H9 (cell line): ENCODE measurements around the gene RSAD1. TPM values are rescaled to one million over a fixed set of nuclear protein-coding genes. Genes with fewer than 3 reads are reported as not detected.

ENCODE experiments used
- DNase-seq: peaks from one replicate; pipeline ENCODE4 v3.0.0-alpha.2; 2017
- H2AFZ ChIP-seq: one replicate; pipeline ENCODE4 v1.6.1; 2013; ENCODE audit warnings: mild to moderate bottlenecking, low read length, control low read depth, moderate library complexity
- H2AK5ac ChIP-seq: 2 replicates; pipeline ENCODE4 v1.6.1; 2013; ENCODE audit warnings: low read length, control low read depth, mixed read lengths; ENCODE audit not compliant: insufficient read length
- H2BK120ac ChIP-seq: one replicate; pipeline ENCODE4 v1.6.1; 2013; ENCODE audit warnings: low read depth, mild to moderate bottlenecking, low read length, control low read depth, inconsistent platforms; ENCODE audit not compliant: poor library complexity, severe bottlenecking
- H2BK12ac ChIP-seq: 2 replicates; pipeline ENCODE4 v1.6.1; 2013; ENCODE audit warnings: low read length, control low read depth, mixed read lengths, low read depth; ENCODE audit not compliant: insufficient read length
- H2BK15ac ChIP-seq: 2 replicates; pipeline ENCODE4 v1.6.1; 2013; ENCODE audit warnings: low read depth, low read length, control low read depth
- H2BK20ac ChIP-seq: one replicate; pipeline ENCODE4 v1.6.1; 2013; ENCODE audit warnings: low read depth, mild to moderate bottlenecking, low read length, control low read depth, inconsistent platforms; ENCODE audit not compliant: poor library complexity, severe bottlenecking
- H2BK5ac ChIP-seq: 2 replicates; pipeline ENCODE4 v1.6.1; 2013; ENCODE audit warnings: low read length, control low read depth, mixed read lengths; ENCODE audit not compliant: insufficient read length
- H3K14ac ChIP-seq: 2 replicates; pipeline ENCODE4 v1.6.1; 2013; ENCODE audit warnings: low read length, control low read depth; ENCODE audit not compliant: insufficient read depth
- H3K18ac ChIP-seq: 2 replicates; pipeline ENCODE4 v1.6.1; 2013; ENCODE audit warnings: low read depth, mild to moderate bottlenecking, mixed read lengths, low read length, control low read depth; ENCODE audit not compliant: insufficient read length
- H3K23ac ChIP-seq: 2 replicates; pipeline ENCODE4 v1.6.1; 2013; ENCODE audit warnings: low read length, control low read depth, mixed read lengths, low read depth; ENCODE audit not compliant: insufficient read length
- H3K23me2 ChIP-seq: 2 replicates; pipeline ENCODE4 v1.6.1; 2013; ENCODE audit warnings: low read depth, mild to moderate bottlenecking, mixed read lengths, low read length, control low read depth; ENCODE audit not compliant: insufficient read length, poor library complexity, severe bottlenecking
- H3K27ac ChIP-seq: 2 replicates; pipeline ENCODE4 v1.5.1; 2013; ENCODE audit warnings: low read length, control low read depth, mixed read lengths, low read depth; ENCODE audit not compliant: insufficient read length
- H3K27me3 ChIP-seq: 2 replicates; pipeline ENCODE4 v1.6.1; 2013; ENCODE audit warnings: low read length, control low read depth, inconsistent platforms; ENCODE audit not compliant: insufficient read depth
- H3K4ac ChIP-seq: 2 replicates; pipeline ENCODE4 v1.6.1; 2013; ENCODE audit warnings: low read depth, mild to moderate bottlenecking, control low read depth, inconsistent platforms, low read length, moderate library complexity
- H3K4me1 ChIP-seq: 2 replicates; pipeline ENCODE4 v1.6.1; 2013; ENCODE audit warnings: low read length, control low read depth, inconsistent platforms; ENCODE audit not compliant: insufficient read depth
- H3K4me2 ChIP-seq: 2 replicates; pipeline ENCODE4 v1.6.1; 2013; ENCODE audit warnings: low read length, control low read depth, mixed read lengths; ENCODE audit not compliant: insufficient read length, insufficient read depth
- H3K56ac ChIP-seq: 2 replicates; pipeline ENCODE4 v1.6.1; 2013; ENCODE audit warnings: low read depth, mild to moderate bottlenecking, mixed read lengths, low read length, control low read depth; ENCODE audit not compliant: insufficient read length
- H3K79me1 ChIP-seq: 2 replicates; pipeline ENCODE4 v1.6.1; 2013; ENCODE audit warnings: low read depth, mild to moderate bottlenecking, moderate library complexity, low read length, control low read depth, inconsistent platforms; ENCODE audit not compliant: insufficient read depth, poor library complexity, severe bottlenecking
- H3K79me2 ChIP-seq: 2 replicates; pipeline ENCODE4 v1.6.1; 2013; ENCODE audit warnings: low read length, control low read depth, inconsistent platforms; ENCODE audit not compliant: insufficient read depth
- H3K9ac ChIP-seq: 2 replicates; pipeline ENCODE4 v1.6.1; 2013; ENCODE audit warnings: low read length, control low read depth, mixed read lengths; ENCODE audit not compliant: insufficient read length; ENCODE audit errors: extremely low read depth
- H3K9me3 ChIP-seq: one replicate; pipeline ENCODE4 v1.6.1; 2013; ENCODE audit warnings: low read depth, low read length, inconsistent platforms; ENCODE audit not compliant: control insufficient read depth
- H3T11ph ChIP-seq: one replicate; pipeline ENCODE4 v1.6.1; 2013; ENCODE audit warnings: mild to moderate bottlenecking, low read length, control low read depth, inconsistent platforms
- H4K20me1 ChIP-seq: one replicate; pipeline ENCODE4 v1.6.1; 2013; ENCODE audit not compliant: control insufficient read depth, insufficient read length, insufficient read depth
- H4K5ac ChIP-seq: 2 replicates; pipeline ENCODE4 v1.6.1; 2013; ENCODE audit warnings: low read depth, mild to moderate bottlenecking, mixed read lengths, low read length, control low read depth; ENCODE audit not compliant: insufficient read length
- H4K8ac ChIP-seq: replicated peaks from 2 replicates; pipeline ENCODE4 v1.6.1; 2013; ENCODE audit warnings: low read length, control low read depth, mixed read lengths, low read depth; ENCODE audit not compliant: insufficient read length
- H4K91ac ChIP-seq: 2 replicates; pipeline ENCODE4 v1.6.1; 2013; ENCODE audit warnings: low read depth, mild to moderate bottlenecking, moderate library complexity, mixed read lengths, low read length, control low read depth; ENCODE audit not compliant: insufficient read length
- H3K27ac Mint-ChIP-seq, 3 experiments: 2 replicates in 2 of 3; 3 replicates in 1 of 3; pipeline ENCODE4 v1.8.0; 2020 to 2021; ENCODE audit warnings: mixed read lengths in 3 of 3, mild to moderate bottlenecking in 1 of 3, moderate library complexity in 1 of 3
- H3K27me3 Mint-ChIP-seq: 2 replicates; pipeline ENCODE4 v1.8.0; 2021; ENCODE audit warnings: low read depth, mild to moderate bottlenecking, moderate library complexity, mixed read lengths
- H3K36me3 Mint-ChIP-seq, 3 experiments: 2 replicates in 2 of 3; 3 replicates in 1 of 3; pipeline ENCODE4 v1.8.0; 2020 to 2021; ENCODE audit warnings: low read depth in 3 of 3, mixed read lengths in 3 of 3; ENCODE audit not compliant: insufficient read depth in 1 of 3
- H3K4me1 Mint-ChIP-seq, 2 experiments: 2 replicates each; pipeline ENCODE4 v1.8.0; 2020; ENCODE audit warnings: mixed read lengths in 2 of 2
- H3K4me3 Mint-ChIP-seq, 2 experiments: 2 replicates in 1 of 2; 3 replicates in 1 of 2; pipeline ENCODE4 v1.8.0; 2020 to 2021; ENCODE audit warnings: mild to moderate bottlenecking in 2 of 2, mixed read lengths in 2 of 2, moderate library complexity in 1 of 2
- H3K9me3 Mint-ChIP-seq, 2 experiments: 2 replicates in 1 of 2; 3 replicates in 1 of 2; pipeline ENCODE4 v1.8.0; 2020; ENCODE audit warnings: mild to moderate bottlenecking in 2 of 2, mixed read lengths in 2 of 2, moderate library complexity in 1 of 2
- CTCF ChIP-seq: fragments of 200-600 bp; sonication (generic); conservative IDR thresholded peaks from 3 replicates; pipeline ENCODE4 v1.8.0; 2021; ENCODE audit warnings: antibody characterized with exemption, mild to moderate bottlenecking
- WGBS: extraction: QIAGEN DNeasy Blood & Tissue Kit; methylation state at CpG from one replicate; pipeline ENCODE4 v1.1.7; 2013; ENCODE audit warnings: missing lambda C conversion rate, low lambda C conversion rate, mixed read lengths; ENCODE audit not compliant: insufficient read length; ENCODE audit errors: extremely low coverage; 5-methylcytosine and 5-hydroxymethylcytosine counted together
- total RNA-seq: library from RNA; stranded (reverse); gene quantifications from 2 replicates; pipeline ENCODE4 v1.2.1, GENCODE V29; 2021

Gene RSAD1
- total RNA-seq, 1 experiment from 2014 or later: 27.9 TPM

GRCh38 chr17:50522766-50523165 lies 44.1 kb downstream of the RSAD1 start:
- Mint-ChIP-seq H3K27me3 (no peaks in the 10 kb centered on the region), H3K27ac (no peak overlapping the region), H3K36me3 (no peaks in the 10 kb centered on the region), H3K9me3 (no peaks in the 10 kb centered on the region), H3K4me1 (peaks cover 8 to 11% of the 10 kb centered on the region in 2 experiments; a peak in 3 of 4 replicates), H3K4me3 (no peak overlapping the region)
- H3T11ph ChIP-seq: no peak overlapping the region
- no peak overlapping the region for H3K4me2 ChIP-seq
- H2AFZ ChIP-seq: no peak overlapping the region
- H2BK20ac ChIP-seq: no peak overlapping the region
- no peak overlapping the region for H4K5ac ChIP-seq
- no peak overlapping the region for H2BK120ac ChIP-seq
- H3K27ac ChIP-seq: no peak overlapping the region
- no peak overlapping the region for H3K18ac ChIP-seq
- TF ChIP-seq CTCF: no peak
- H3K56ac ChIP-seq: no peak overlapping the region
- H3K79me2 ChIP-seq: no peaks in the 10 kb centered on the region
- no peak overlapping the region for H2BK15ac ChIP-seq
- no peak overlapping the region for H4K8ac ChIP-seq
- no peak overlapping the region for H4K91ac ChIP-seq
- H2BK5ac ChIP-seq: no peak overlapping the region
- H2AK5ac ChIP-seq: no peak overlapping the region
- H4K20me1 ChIP-seq: no peaks in the 10 kb centered on the region
- no peaks in the 10 kb centered on the region for H3K79me1 ChIP-seq
- H3K9me3 ChIP-seq: no peaks in the 10 kb centered on the region
- H3K27me3 ChIP-seq: no peaks in the 10 kb centered on the region
- no CpG with 5 or more reads among the region's 10 CpGs for WGBS
- H3K14ac ChIP-seq: no peak overlapping the region
- H3K4me1 ChIP-seq: no peaks in the 10 kb centered on the region
- H3K23ac ChIP-seq: no peak overlapping the region
- no peak for DNase-seq
- H3K4ac ChIP-seq: no peak overlapping the region
- H3K9ac ChIP-seq: no peak overlapping the region
- H3K23me2 ChIP-seq: no peaks in the 10 kb centered on the region
- no peak overlapping the region for H2BK12ac ChIP-seq
